ENCODE data around the gene TTC3. TPM values are rescaled to one million over a fixed set of nuclear protein-coding genes. Genes with fewer than 3 reads are reported as not detected.

Gene TTC3
- total and polyA plus RNA-seq, 10 of the 15 experiments (the other 5 are each of a cell fraction or from before 2014, with no cell fraction given) = 23.1 to 94.9 (median 72.7) TPM

DNA sequence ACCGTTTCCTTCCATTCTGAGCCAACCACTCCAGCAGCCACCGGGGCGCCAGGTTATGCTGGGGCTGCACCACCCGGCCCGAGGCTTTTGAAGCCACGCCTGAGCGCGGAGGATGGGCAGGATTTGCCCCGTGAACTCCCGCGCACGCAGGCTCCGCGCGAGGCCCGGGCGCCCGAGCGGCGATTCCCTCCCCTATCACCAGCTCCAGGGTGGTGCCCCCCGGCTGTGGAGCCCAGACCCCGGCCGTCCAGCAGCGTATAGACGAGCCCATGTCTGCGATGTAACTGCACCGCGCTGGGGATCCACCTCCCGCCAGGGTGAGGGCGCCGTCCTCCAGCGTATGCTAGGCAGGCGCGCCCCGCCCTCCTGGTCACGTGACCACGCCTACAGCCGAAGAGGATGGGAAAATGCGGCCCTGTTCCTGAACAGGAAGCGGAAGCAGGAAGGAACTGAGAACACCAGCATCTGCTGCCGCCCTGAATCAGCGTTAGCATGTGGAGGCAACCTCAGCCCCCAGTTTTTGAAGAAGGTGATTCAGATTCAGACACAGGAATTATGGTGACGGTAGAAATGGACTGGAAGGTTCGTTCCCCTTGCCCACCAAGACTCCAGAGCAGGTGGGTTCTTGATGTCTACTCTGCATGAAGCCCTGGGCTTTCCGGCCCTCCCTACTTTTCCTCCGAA lies 148.1 kb downstream of the TTC3 start (continued):
- TF ChIP-seq WRNIP1 (IDR thresholded peaks at IDR 0.05; ENCODE audit: borderline replicate concordance, low read depth, low read length) (no peak), RELA (IDR thresholded peaks at IDR 0.05; ENCODE audit: borderline replicate concordance, partially characterized antibody) (peak; percentile 63), SMAD5 (IDR thresholded peaks at IDR 0.05; ENCODE audit: low read depth) (peak; percentile 42; the same call in 1 of the 2 replicates), HDAC2 (IDR thresholded peaks at IDR 0.05) (no peak), GATAD2B (conservative IDR thresholded peaks at IDR 0.05; ENCODE audit: low read depth) (peak; percentile 74), POU2F2 (IDR thresholded peaks at IDR 0.05; ENCODE audit: borderline replicate concordance, low read depth, low read length) (peak; percentile 65; the same call in 2 of the 3 replicates), NFIC (IDR thresholded peaks at IDR 0.05; ENCODE audit: low read depth, low read length) (no peak; the same call in 1 of the 2 replicates), KDM1A (IDR thresholded peaks at IDR 0.05; ENCODE audit: borderline replicate concordance) (no peak), MXI1 (IDR thresholded peaks at IDR 0.05; ENCODE audit: low read depth, low read length) (no peak), POLR2AphosphoS2 (IDR thresholded peaks at IDR 0.05; ENCODE audit: low read depth, low read length) (no peak; the same call in 1 of the 2 replicates), KLF5 (IDR thresholded peaks at IDR 0.05; ENCODE audit: partially characterized antibody) (no peak), TCF7 (IDR thresholded peaks at IDR 0.05; ENCODE audit: borderline replicate concordance) (no peak), MTA2 (IDR thresholded peaks at IDR 0.05; ENCODE audit: low read depth) (no peak), EP300 (IDR thresholded peaks at IDR 0.05; ENCODE audit: borderline replicate concordance in 1 of 2, control insufficient read depth in 1 of 2, low read depth in 2 of 2, low read length in 2 of 2) (no peak)
- TF ChIP-seq, protein P1, sequence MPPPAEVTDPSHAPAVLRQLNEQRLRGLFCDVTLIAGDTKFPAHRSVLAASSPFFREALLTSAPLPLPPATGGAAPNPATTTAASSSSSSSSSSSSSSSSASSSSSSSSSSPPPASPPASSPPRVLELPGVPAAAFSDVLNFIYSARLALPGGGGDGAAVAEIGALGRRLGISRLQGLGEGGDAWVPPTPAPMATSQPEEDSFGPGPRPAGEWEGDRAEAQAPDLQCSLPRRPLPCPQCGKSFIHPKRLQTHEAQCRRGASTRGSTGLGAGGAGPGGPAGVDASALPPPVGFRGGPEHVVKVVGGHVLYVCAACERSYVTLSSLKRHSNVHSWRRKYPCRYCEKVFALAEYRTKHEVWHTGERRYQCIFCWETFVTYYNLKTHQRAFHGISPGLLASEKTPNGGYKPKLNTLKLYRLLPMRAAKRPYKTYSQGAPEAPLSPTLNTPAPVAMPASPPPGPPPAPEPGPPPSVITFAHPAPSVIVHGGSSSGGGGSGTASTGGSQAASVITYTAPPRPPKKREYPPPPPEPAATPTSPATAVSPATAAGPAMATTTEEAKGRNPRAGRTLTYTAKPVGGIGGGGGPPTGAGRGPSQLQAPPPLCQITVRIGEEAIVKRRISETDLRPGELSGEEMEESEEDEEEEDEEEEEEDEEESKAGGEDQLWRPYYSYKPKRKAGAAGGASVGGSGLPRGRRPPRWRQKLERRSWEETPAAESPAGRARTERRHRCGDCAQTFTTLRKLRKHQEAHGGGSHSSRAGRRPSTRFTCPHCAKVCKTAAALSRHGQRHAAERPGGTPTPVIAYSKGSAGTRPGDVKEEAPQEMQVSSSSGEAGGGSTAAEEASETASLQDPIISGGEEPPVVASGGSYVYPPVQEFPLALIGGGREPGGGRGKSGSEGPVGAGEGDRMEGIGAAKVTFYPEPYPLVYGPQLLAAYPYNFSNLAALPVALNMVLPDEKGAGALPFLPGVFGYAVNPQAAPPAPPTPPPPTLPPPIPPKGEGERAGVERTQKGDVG (CRISPR knock-in tag; IDR thresholded peaks at IDR 0.05) = peak; percentile 93
- TF ChIP-seq, protein P2, sequence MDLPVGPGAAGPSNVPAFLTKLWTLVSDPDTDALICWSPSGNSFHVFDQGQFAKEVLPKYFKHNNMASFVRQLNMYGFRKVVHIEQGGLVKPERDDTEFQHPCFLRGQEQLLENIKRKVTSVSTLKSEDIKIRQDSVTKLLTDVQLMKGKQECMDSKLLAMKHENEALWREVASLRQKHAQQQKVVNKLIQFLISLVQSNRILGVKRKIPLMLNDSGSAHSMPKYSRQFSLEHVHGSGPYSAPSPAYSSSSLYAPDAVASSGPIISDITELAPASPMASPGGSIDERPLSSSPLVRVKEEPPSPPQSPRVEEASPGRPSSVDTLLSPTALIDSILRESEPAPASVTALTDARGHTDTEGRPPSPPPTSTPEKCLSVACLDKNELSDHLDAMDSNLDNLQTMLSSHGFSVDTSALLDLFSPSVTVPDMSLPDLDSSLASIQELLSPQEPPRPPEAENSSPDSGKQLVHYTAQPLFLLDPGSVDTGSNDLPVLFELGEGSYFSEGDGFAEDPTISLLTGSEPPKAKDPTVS (IDR thresholded peaks at IDR 0.05; ENCODE audit: low read depth, low read length) = no peak
- TF ChIP-seq, protein P3, sequence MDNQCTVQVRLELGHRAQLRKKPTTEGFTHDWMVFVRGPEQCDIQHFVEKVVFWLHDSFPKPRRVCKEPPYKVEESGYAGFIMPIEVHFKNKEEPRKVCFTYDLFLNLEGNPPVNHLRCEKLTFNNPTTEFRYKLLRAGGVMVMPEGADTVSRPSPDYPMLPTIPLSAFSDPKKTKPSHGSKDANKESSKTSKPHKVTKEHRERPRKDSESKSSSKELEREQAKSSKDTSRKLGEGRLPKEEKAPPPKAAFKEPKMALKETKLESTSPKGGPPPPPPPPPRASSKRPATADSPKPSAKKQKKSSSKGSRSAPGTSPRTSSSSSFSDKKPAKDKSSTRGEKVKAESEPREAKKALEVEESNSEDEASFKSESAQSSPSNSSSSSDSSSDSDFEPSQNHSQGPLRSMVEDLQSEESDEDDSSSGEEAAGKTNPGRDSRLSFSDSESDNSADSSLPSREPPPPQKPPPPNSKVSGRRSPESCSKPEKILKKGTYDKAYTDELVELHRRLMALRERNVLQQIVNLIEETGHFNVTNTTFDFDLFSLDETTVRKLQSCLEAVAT (IDR thresholded peaks at IDR 0.05) = peak; percentile 60
- TF ChIP-seq, protein P4, sequence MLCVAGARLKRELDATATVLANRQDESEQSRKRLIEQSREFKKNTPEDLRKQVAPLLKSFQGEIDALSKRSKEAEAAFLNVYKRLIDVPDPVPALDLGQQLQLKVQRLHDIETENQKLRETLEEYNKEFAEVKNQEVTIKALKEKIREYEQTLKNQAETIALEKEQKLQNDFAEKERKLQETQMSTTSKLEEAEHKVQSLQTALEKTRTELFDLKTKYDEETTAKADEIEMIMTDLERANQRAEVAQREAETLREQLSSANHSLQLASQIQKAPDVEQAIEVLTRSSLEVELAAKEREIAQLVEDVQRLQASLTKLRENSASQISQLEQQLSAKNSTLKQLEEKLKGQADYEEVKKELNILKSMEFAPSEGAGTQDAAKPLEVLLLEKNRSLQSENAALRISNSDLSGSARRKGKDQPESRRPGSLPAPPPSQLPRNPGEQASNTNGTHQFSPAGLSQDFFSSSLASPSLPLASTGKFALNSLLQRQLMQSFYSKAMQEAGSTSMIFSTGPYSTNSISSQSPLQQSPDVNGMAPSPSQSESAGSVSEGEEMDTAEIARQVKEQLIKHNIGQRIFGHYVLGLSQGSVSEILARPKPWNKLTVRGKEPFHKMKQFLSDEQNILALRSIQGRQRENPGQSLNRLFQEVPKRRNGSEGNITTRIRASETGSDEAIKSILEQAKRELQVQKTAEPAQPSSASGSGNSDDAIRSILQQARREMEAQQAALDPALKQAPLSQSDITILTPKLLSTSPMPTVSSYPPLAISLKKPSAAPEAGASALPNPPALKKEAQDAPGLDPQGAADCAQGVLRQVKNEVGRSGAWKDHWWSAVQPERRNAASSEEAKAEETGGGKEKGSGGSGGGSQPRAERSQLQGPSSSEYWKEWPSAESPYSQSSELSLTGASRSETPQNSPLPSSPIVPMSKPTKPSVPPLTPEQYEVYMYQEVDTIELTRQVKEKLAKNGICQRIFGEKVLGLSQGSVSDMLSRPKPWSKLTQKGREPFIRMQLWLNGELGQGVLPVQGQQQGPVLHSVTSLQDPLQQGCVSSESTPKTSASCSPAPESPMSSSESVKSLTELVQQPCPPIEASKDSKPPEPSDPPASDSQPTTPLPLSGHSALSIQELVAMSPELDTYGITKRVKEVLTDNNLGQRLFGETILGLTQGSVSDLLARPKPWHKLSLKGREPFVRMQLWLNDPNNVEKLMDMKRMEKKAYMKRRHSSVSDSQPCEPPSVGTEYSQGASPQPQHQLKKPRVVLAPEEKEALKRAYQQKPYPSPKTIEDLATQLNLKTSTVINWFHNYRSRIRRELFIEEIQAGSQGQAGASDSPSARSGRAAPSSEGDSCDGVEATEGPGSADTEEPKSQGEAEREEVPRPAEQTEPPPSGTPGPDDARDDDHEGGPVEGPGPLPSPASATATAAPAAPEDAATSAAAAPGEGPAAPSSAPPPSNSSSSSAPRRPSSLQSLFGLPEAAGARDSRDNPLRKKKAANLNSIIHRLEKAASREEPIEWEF (IDR thresholded peaks at IDR 0.05; ENCODE audit: insufficient replicate concordance, low read depth, low read length) = no peak

Data from GM12878 (cell line).